Neural cell (in vitro differentiated cells): ENCODE data around the gene CADM4.

Source experiments
- CTCF ChIP-seq: fragments of 450-650 bp; IDR thresholded peaks from 2 replicates; pipeline ENCODE4 v1.5.1; 2014; ENCODE audit warnings: antibody characterized with exemption, mild to moderate bottlenecking, moderate library complexity; ENCODE audit not compliant: poor library complexity, severe bottlenecking
- EP300 ChIP-seq: fragments of 450-650 bp; conservative IDR thresholded peaks from 2 replicates; pipeline ENCODE4 v1.6.1; 2014; ENCODE audit warnings: antibody characterized with exemption, mild to moderate bottlenecking, moderate library complexity; ENCODE audit not compliant: poor library complexity, severe bottlenecking
- TAF1 ChIP-seq: IDR thresholded peaks from 2 replicates; pipeline ENCODE4 v1.6.1; 2012; ENCODE audit warnings: low read depth

DNA sequence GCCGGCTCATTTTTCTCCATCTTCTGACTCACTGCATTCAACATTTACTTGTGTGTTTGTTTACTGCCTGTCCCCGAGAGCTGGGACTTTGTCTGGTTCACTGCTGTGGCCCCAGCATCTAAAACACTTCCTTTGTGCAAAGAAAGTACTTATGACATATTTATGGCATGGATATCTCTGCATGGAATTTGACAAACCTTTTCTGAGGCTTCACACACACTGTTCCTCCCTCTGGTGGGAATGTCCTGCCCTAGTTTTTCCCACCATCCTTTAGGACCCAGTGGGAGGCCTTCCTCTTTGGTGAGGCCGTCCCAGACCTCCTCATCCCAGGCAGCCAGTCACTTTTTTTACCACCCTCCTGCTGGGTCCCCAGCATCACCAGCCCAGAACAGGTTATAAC lies 29.2 kb downstream of the CADM4 start:
- TF ChIP-seq EP300 (no peak), CTCF (no peak), TAF1 (no peak)
